22Rv1 (cell line): ENCODE data around the gene TP73.

Source experiments
- CTCF ChIP-seq: fragments of 450-650 bp; IDR thresholded peaks from 2 replicates; pipeline ENCODE4 v1.5.1; 2017; ENCODE audit warnings: mild to moderate bottlenecking
- ZFX ChIP-seq: fragments of 450-650 bp; IDR thresholded peaks from 2 replicates; pipeline ENCODE4 v1.6.1; 2017; ENCODE audit warnings: antibody characterized with exemption, borderline replicate concordance

GRCh38 chr1:3664700-3665375 is 12.5 kb downstream of the TP73 start:
- TF ChIP-seq CTCF (no peak), ZFX (no peak)
